ENCODE data around the gene EIF3L.
A peak's percentile ranks its signal among the peaks of the same experiment; 100 is the strongest.

Gene EIF3L

GRCh38 chr22:37865510-37865909, 16.3 kb downstream of the EIF3L start:
- no peak for ATAC-seq (ENCODE audit: low read depth)
- no peak for TF ChIP-seq CTCF (IDR thresholded peaks at IDR 0.05; ENCODE audit: poor library complexity, severe bottlenecking)
- Histone ChIP-seq H3K9me3 (ENCODE audit: severe bottlenecking) (no peaks in the 10 kb centered on the region), H3K4me1 (ENCODE audit: insufficient read depth, poor library complexity, severe bottlenecking) (no peaks in the 10 kb centered on the region), H3K27me3 (ENCODE audit: insufficient read depth, poor library complexity, severe bottlenecking) (no peaks in the 10 kb centered on the region), H3K27ac (ENCODE audit: poor library complexity, severe bottlenecking) (no peak overlapping the region), H3K4me3 (ENCODE audit: severe bottlenecking) (no peak overlapping the region), H3K36me3 (ENCODE audit: low read depth) (peaks cover 91% of the 10 kb centered on the region)
- no peak for DNase-seq (ENCODE audit: low spot score)

GRCh38 chr22:37870273-37870672, 21.1 kb downstream of the EIF3L start:
- Histone ChIP-seq H3K27me3 (ENCODE audit: insufficient read depth, poor library complexity, severe bottlenecking) (no peaks in the 10 kb centered on the region), H3K27ac (ENCODE audit: poor library complexity, severe bottlenecking) (no peak overlapping the region), H3K9me3 (ENCODE audit: severe bottlenecking) (no peaks in the 10 kb centered on the region), H3K4me1 (ENCODE audit: insufficient read depth, poor library complexity, severe bottlenecking) (no peaks in the 10 kb centered on the region), H3K36me3 (ENCODE audit: low read depth) (peaks cover 92% of the 10 kb centered on the region), H3K4me3 (ENCODE audit: severe bottlenecking) (no peak overlapping the region)
- no peak for ATAC-seq (ENCODE audit: low read depth)
- TF ChIP-seq CTCF (IDR thresholded peaks at IDR 0.05; ENCODE audit: poor library complexity, severe bottlenecking), result no peak
- no peak for DNase-seq (ENCODE audit: low spot score)

DNA sequence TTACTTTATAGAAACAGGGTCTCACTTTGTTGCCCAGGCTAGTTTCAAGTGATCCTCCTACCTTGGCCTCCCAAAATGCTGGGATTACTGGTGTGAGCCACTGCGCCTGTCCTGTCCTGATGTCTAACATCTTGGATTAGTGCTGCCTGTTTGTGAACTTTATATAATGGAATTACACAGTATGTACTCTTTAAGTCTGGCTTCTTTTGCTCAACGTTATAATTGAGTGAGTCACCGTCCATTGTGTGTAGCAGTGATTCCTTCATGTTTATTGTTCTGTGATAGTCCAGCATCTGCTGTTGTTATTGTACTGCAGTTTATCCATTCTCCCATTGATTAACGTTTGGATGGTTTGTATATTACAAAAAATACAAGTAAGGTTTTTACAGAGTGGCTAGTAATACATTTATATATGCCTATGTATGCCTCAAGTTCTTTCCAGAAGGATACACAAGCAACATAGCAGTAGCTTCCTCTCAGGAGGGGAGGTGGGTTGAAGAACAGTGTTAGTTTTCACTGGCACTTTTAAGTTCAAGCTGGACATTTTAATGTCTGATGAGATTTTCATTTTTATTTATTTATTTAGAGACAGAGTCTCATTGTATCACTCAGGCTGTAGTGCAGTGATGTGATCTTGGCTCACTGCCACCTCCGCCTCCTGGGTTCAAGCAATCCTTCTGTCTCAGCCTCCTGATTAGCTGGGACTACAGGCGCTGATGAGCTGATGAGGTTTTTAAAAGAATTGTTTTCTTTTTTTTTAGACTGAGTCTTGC, 31.6 kb downstream of the EIF3L start:
- H3K9me3 ChIP-seq (ENCODE audit: severe bottlenecking), result no peaks in the 10 kb centered on the region
- H3K4me3 ChIP-seq (ENCODE audit: severe bottlenecking), result no peak overlapping the region
- TF ChIP-seq CTCF (IDR thresholded peaks at IDR 0.05; ENCODE audit: poor library complexity, severe bottlenecking), result no peak
- DNase-seq (ENCODE audit: low spot score) (no peak), ATAC-seq (ENCODE audit: low read depth) (peak; percentile 90)
- H3K27ac ChIP-seq (ENCODE audit: poor library complexity, severe bottlenecking), result peak overlapping the region; percentile 11
- H3K36me3 ChIP-seq (ENCODE audit: low read depth), result peaks cover 83% of the 10 kb centered on the region
- H3K27me3 ChIP-seq (ENCODE audit: insufficient read depth, poor library complexity, severe bottlenecking), result no peaks in the 10 kb centered on the region
- H3K4me1 ChIP-seq (ENCODE audit: insufficient read depth, poor library complexity, severe bottlenecking), result peaks cover 4% of the 10 kb centered on the region

GRCh38 chr22:37884420-37884819, 35.2 kb downstream of the EIF3L start:
- DNase-seq (ENCODE audit: low spot score) (no peak), ATAC-seq (ENCODE audit: low read depth) (no peak)
- no peaks in the 10 kb centered on the region for H3K27me3 ChIP-seq (ENCODE audit: insufficient read depth, poor library complexity, severe bottlenecking)
- peaks cover 12% of the 10 kb centered on the region for H3K4me1 ChIP-seq (ENCODE audit: insufficient read depth, poor library complexity, severe bottlenecking)
- no peak overlapping the region for H3K27ac ChIP-seq (ENCODE audit: poor library complexity, severe bottlenecking)
- H3K4me3 ChIP-seq (ENCODE audit: severe bottlenecking), result no peak overlapping the region
- no peaks in the 10 kb centered on the region for H3K9me3 ChIP-seq (ENCODE audit: severe bottlenecking)
- peaks cover 81% of the 10 kb centered on the region for H3K36me3 ChIP-seq (ENCODE audit: low read depth)
- TF ChIP-seq CTCF (IDR thresholded peaks at IDR 0.05; ENCODE audit: poor library complexity, severe bottlenecking), result no peak
